Astrocyte (in vitro differentiated cells and primary cell): Measurements from ENCODE around the gene SLC25A21. TPM values are rescaled to one million over a fixed set of nuclear protein-coding genes. Genes with fewer than 3 reads are reported as not detected.

Source experiments
- DNase-seq: peaks from one replicate; pipeline ENCODE4 v3.0.0-alpha.2; 2010; ENCODE audit warnings: low read depth
- FAIRE-seq: peaks from 2 replicates; lab custom pipeline; 2011; peaks lifted over from hg19 to GRCh38; lab: Jason Lieb, UNC
- H2AFZ ChIP-seq: 2 replicates; pipeline ENCODE4 v1.6.0; 2012; ENCODE audit warnings: low read depth, low read length, inconsistent platforms
- H3K27ac ChIP-seq: 2 replicates; pipeline ENCODE4 v1.5.1; 2011; ENCODE audit warnings: low read depth, low read length, inconsistent platforms
- H3K27me3 ChIP-seq: 2 replicates; pipeline ENCODE4 v1.6.0; 2011; ENCODE audit warnings: low read length, inconsistent platforms; ENCODE audit not compliant: insufficient read depth
- H3K36me3 ChIP-seq: 2 replicates; pipeline ENCODE4 v1.5.1; 2011; ENCODE audit warnings: low read length, inconsistent platforms; ENCODE audit not compliant: insufficient read depth
- H3K4me1 ChIP-seq: 2 replicates; pipeline ENCODE4 v1.5.1; 2011; ENCODE audit warnings: low read length, inconsistent platforms; ENCODE audit not compliant: insufficient read depth
- H3K4me2 ChIP-seq: 2 replicates; pipeline ENCODE4 v1.6.0; 2012; ENCODE audit warnings: low read length, inconsistent platforms
- H3K4me3 ChIP-seq: 2 replicates; pipeline ENCODE4 v1.5.1; 2011; ENCODE audit warnings: low read depth, mild to moderate bottlenecking, low read length, inconsistent platforms; ENCODE audit not compliant: insufficient read depth
- H3K79me2 ChIP-seq: 2 replicates; pipeline ENCODE4 v1.6.0; 2012; ENCODE audit warnings: mild to moderate bottlenecking, low read length, inconsistent platforms; ENCODE audit not compliant: insufficient read depth
- H3K9ac ChIP-seq: 2 replicates; pipeline ENCODE4 v1.6.0; 2012; ENCODE audit warnings: mild to moderate bottlenecking, low read length, inconsistent platforms
- H3K9me3 ChIP-seq: 2 replicates; pipeline ENCODE4 v1.5.1; 2012; ENCODE audit warnings: low read depth, mild to moderate bottlenecking, low read length, inconsistent platforms; ENCODE audit not compliant: insufficient read depth
- H4K20me1 ChIP-seq: 2 replicates; pipeline ENCODE4 v1.6.0; 2012; ENCODE audit warnings: low read length, inconsistent platforms; ENCODE audit not compliant: insufficient read depth
- H3K27ac Mint-ChIP-seq: one replicate; pipeline ENCODE4 v1.8.0; 2021; ENCODE audit warnings: mild to moderate bottlenecking, mixed read lengths; ENCODE audit not compliant: unreplicated experiment
- H3K27me3 Mint-ChIP-seq: one replicate; pipeline ENCODE4 v1.8.0; 2021; ENCODE audit warnings: low read depth, mixed read lengths; ENCODE audit not compliant: unreplicated experiment
- H3K36me3 Mint-ChIP-seq: one replicate; pipeline ENCODE4 v1.8.0; 2021; ENCODE audit warnings: low read depth, mixed read lengths; ENCODE audit not compliant: unreplicated experiment
- H3K4me1 Mint-ChIP-seq: one replicate; pipeline ENCODE4 v1.8.0; 2021; ENCODE audit warnings: low read depth, mixed read lengths; ENCODE audit not compliant: unreplicated experiment
- H3K4me3 Mint-ChIP-seq: one replicate; pipeline ENCODE4 v1.8.0; 2021; ENCODE audit warnings: mild to moderate bottlenecking, moderate library complexity, mixed read lengths; ENCODE audit not compliant: unreplicated experiment
- H3K9me3 Mint-ChIP-seq: one replicate; pipeline ENCODE4 v1.8.0; 2021; ENCODE audit warnings: mild to moderate bottlenecking, mixed read lengths; ENCODE audit not compliant: unreplicated experiment
- CTCF ChIP-seq: IDR thresholded peaks from 2 replicates; pipeline ENCODE4 v1.5.1; 2011; ENCODE audit warnings: low read depth, mild to moderate bottlenecking, inconsistent platforms, low read length, moderate library complexity; ENCODE audit not compliant: insufficient read depth
- EZH2 ChIP-seq: IDR thresholded peaks from 2 replicates; pipeline ENCODE4 v1.6.1; 2012; ENCODE audit warnings: mild to moderate bottlenecking, low read length, inconsistent platforms; ENCODE audit not compliant: insufficient read depth
- total RNA-seq: library from RNA; stranded (reverse); gene quantifications from 2 replicates; pipeline ENCODE4 v1.2.1, GENCODE V29; 2021

The SLC25A21 gene
- total RNA-seq, 1 donor from 2014 or later, result 1.5 TPM

GRCh38 chr14:36949371-36949770 lies 223.0 kb downstream of the SLC25A21 start:
- no peak for FAIRE-seq
- Histone ChIP-seq H3K4me2 (no peak overlapping the region), H3K27me3 (no peaks in the 10 kb centered on the region), H3K4me1 (peaks cover 5% of the 10 kb centered on the region), H3K9ac (no peak overlapping the region), H3K27ac (no peak overlapping the region), H3K4me3 (no peak overlapping the region), H3K36me3 (no peaks in the 10 kb centered on the region), H3K79me2 (no peaks in the 10 kb centered on the region), H2AFZ (no peak overlapping the region), H3K9me3 (no peaks in the 10 kb centered on the region), H4K20me1 (no peaks in the 10 kb centered on the region)
- Mint-ChIP-seq H3K36me3 (no peaks in the 10 kb centered on the region), H3K9me3 (no peaks in the 10 kb centered on the region), H3K27me3 (no peaks in the 10 kb centered on the region), H3K27ac (no peak overlapping the region), H3K4me3 (no peak overlapping the region), H3K4me1 (peaks cover 24% of the 10 kb centered on the region)
- no peak for DNase-seq
- TF ChIP-seq CTCF, result no peak
- no peak for TF ChIP-seq EZH2

- Histone ChIP-seq H3K9ac (no peak overlapping the region), H3K4me2 (no peak overlapping the region), H3K27ac (no peak overlapping the region), H3K36me3 (no peaks in the 10 kb centered on the region), H4K20me1 (no peaks in the 10 kb centered on the region), H3K4me3 (no peak overlapping the region), H2AFZ (no peak overlapping the region), H3K4me1 (peaks cover 9% of the 10 kb centered on the region), H3K27me3 (no peaks in the 10 kb centered on the region), H3K79me2 (no peaks in the 10 kb centered on the region), H3K9me3 (no peaks in the 10 kb centered on the region)
- DNase-seq (no peak), FAIRE-seq (no peak)
- Mint-ChIP-seq H3K27me3 (no peaks in the 10 kb centered on the region), H3K9me3 (no peaks in the 10 kb centered on the region), H3K4me3 (no peak overlapping the region), H3K4me1 (peaks cover 21% of the 10 kb centered on the region), H3K36me3 (no peaks in the 10 kb centered on the region), H3K27ac (no peak overlapping the region)
- no peak for TF ChIP-seq CTCF
- no peak for TF ChIP-seq EZH2
Observed at GRCh38 chr14:36948157-36948859, 224.1 kb downstream of the SLC25A21 start.

- H3K27ac ChIP-seq, result no peak overlapping the region
- no peak overlapping the region for H3K4me3 ChIP-seq
- H3K27me3 ChIP-seq, result no peaks in the 10 kb centered on the region
- FAIRE-seq (no peak), DNase-seq (no peak)
- no peaks in the 10 kb centered on the region for H3K9me3 ChIP-seq
- H3K36me3 ChIP-seq, result no peaks in the 10 kb centered on the region
- H3K79me2 ChIP-seq, result no peaks in the 10 kb centered on the region
- no peak overlapping the region for H3K27ac Mint-ChIP-seq
- H2AFZ ChIP-seq, result no peak overlapping the region
- H3K4me2 ChIP-seq, result no peak overlapping the region
- no peaks in the 10 kb centered on the region for H3K9me3 Mint-ChIP-seq
- H3K4me1 ChIP-seq, result peaks cover 9% of the 10 kb centered on the region
- H3K27me3 Mint-ChIP-seq, result no peaks in the 10 kb centered on the region
- H4K20me1 ChIP-seq, result no peaks in the 10 kb centered on the region
- TF ChIP-seq EZH2 (no peak), CTCF (no peak)
- H3K4me3 Mint-ChIP-seq, result no peak overlapping the region
- H3K36me3 Mint-ChIP-seq, result no peaks in the 10 kb centered on the region
- peaks cover 20% of the 10 kb centered on the region for H3K4me1 Mint-ChIP-seq
- no peak overlapping the region for H3K9ac ChIP-seq
Observed at GRCh38 chr14:36947362-36947761, 225.0 kb downstream of the SLC25A21 start.
